Mammary epithelial cell (primary cell): ENCODE results near the gene ZACN.

Source experiments
- EZH2 ChIP-seq: IDR thresholded peaks from 2 replicates; pipeline ENCODE4 v1.6.1; 2012; ENCODE audit warnings: low read length, inconsistent platforms, borderline replicate concordance
- TF ChIP-seq, protein P1 (sequence below), 2 donors: IDR thresholded peaks in 1 of 2; conservative IDR thresholded peaks in 1 of 2; 2 replicates each; pipeline ENCODE4 v1.5.1; 2011 to 2012; ENCODE audit warnings: inconsistent platforms in 2 of 2, low read length in 2 of 2, mild to moderate bottlenecking in 2 of 2, control low read depth in 1 of 2, low read depth in 1 of 2; ENCODE audit not compliant: insufficient read depth in 1 of 2; ENCODE audit errors: extremely low read depth in 1 of 2

DNA sequence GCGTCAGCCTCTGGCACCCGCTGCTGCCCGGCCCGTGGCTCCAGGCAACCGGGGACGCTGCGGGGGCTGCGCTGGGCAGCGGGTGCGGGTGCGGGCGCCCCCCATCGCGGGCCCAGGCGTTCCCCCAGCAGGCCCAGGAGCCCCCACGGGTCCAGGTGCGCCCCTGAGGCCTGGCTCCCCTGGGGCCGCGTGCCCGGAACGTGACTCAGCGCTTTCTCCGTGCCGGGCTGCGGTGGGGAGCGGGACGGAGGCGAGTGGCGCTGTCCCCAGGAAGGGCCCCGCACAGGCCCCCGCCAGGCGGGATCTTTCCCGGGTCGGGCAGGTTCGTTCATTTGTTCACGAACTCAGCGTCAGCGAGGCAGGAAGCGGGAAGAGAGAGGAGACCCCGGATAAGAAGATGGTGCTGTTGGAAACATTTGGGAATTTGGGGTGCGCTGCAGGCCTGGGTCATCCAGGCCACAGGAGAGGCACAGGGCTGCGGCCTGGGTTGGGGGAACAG is 43.0 kb downstream of the ZACN start:
- no peak for TF ChIP-seq EZH2
- TF ChIP-seq, protein P1, sequence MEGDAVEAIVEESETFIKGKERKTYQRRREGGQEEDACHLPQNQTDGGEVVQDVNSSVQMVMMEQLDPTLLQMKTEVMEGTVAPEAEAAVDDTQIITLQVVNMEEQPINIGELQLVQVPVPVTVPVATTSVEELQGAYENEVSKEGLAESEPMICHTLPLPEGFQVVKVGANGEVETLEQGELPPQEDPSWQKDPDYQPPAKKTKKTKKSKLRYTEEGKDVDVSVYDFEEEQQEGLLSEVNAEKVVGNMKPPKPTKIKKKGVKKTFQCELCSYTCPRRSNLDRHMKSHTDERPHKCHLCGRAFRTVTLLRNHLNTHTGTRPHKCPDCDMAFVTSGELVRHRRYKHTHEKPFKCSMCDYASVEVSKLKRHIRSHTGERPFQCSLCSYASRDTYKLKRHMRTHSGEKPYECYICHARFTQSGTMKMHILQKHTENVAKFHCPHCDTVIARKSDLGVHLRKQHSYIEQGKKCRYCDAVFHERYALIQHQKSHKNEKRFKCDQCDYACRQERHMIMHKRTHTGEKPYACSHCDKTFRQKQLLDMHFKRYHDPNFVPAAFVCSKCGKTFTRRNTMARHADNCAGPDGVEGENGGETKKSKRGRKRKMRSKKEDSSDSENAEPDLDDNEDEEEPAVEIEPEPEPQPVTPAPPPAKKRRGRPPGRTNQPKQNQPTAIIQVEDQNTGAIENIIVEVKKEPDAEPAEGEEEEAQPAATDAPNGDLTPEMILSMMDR (conservative IDR thresholded peaks at IDR 0.05 in 1 of 2, IDR thresholded peaks at IDR 0.05 in 1 of 2; ENCODE audit: extremely low read depth in 1 of 2, insufficient read depth in 1 of 2, low read depth in 1 of 2, low read length in 2 of 2), result no peak
